ENCODE data around the gene NLN. TPM values are rescaled to one million over a fixed set of nuclear protein-coding genes. Genes with fewer than 3 reads are reported as not detected.

NLN gene
- total and polyA plus RNA-seq, 9 of the 15 experiments (the other 6 are each of a cell fraction or from before 2014, with no cell fraction given), result 6.9 to 45.2 (median 28.8) TPM

- H3K27ac ChIP-seq (ENCODE audit: extremely low read depth, low read depth, low read length), result no peak overlapping the region
- ChIA-PET POLR2A (interaction anchor here (0.6 kb wide), 1 partner anchor 58 kb away, joined by 3 read pairs; no protein-coding TSS in a partner anchor), CTCF (ENCODE audit: low intra/inter-chr PET ratio) (no interaction called here)
- no peak for FAIRE-seq
- DNase-seq (ENCODE audit: extremely low read depth in 1 of 4, low spot score in 3 of 4), result no peak
- H2AFZ ChIP-seq (ENCODE audit: low read depth, low read length), result peak overlapping the region; percentile 41
- no peaks in the 10 kb centered on the region; a peak in 1 of 5 replicates for H3K4me1 ChIP-seq (replicated peaks in 1 of 2; ENCODE audit: control insufficient read depth in 2 of 2, insufficient read depth in 2 of 2, low read length in 2 of 2)
- no TSS peak for BruUV-seq (replicated peaks)
- ATAC-seq, result no peak
- H3K36me3 ChIP-seq (ENCODE audit: control insufficient read depth, insufficient read depth, low read length), result no peaks in the 10 kb centered on the region
- no peaks in the 10 kb centered on the region for H3K9me3 ChIP-seq (replicated peaks; ENCODE audit: control insufficient read depth, insufficient read depth, low read depth, low read length)
- no peak overlapping the region for H3K4me3 ChIP-seq
- TF ChIP-seq ZNF511 (CRISPR knock-in tag; IDR thresholded peaks at IDR 0.05), result no peak
- TF ChIP-seq NFXL1 (CRISPR knock-in tag; IDR thresholded peaks at IDR 0.05), result no peak
- TF ChIP-seq BDP1 (IDR thresholded peaks at IDR 0.05; ENCODE audit: insufficient read depth, insufficient read length), result no peak
- TF ChIP-seq TFE3 (CRISPR knock-in tag; IDR thresholded peaks at IDR 0.05), result no peak
- no peak for TF ChIP-seq WHSC1 (IDR thresholded peaks at IDR 0.05; ENCODE audit: low read length)
- TF ChIP-seq FOXP1 (CRISPR knock-in tag; IDR thresholded peaks at IDR 0.05), result no peak
- no peak for TF ChIP-seq ZNF282 (CRISPR knock-in tag; IDR thresholded peaks at IDR 0.05)
- TF ChIP-seq XRCC4 (IDR thresholded peaks at IDR 0.05; ENCODE audit: extremely low read depth, insufficient read depth, insufficient read length), result no peak
- TF ChIP-seq MEF2A (IDR thresholded peaks at IDR 0.05; ENCODE audit: control insufficient read depth, low read depth, low read length), result no peak
- TF ChIP-seq GTF3C2 (IDR thresholded peaks at IDR 0.05; ENCODE audit: borderline replicate concordance, extremely low read depth, insufficient read length), result no peak
- no peak for TF ChIP-seq SIRT6 (IDR thresholded peaks at IDR 0.05; ENCODE audit: low read depth, low read length)
- TF ChIP-seq MTA1 (IDR thresholded peaks at IDR 0.05; ENCODE audit: borderline replicate concordance), result no peak
- TF ChIP-seq TAF1 (IDR thresholded peaks at IDR 0.05; ENCODE audit: control insufficient read depth, extremely low read depth, insufficient read depth, low read length, severe bottlenecking), result no peak
- TF ChIP-seq MLX (CRISPR knock-in tag; conservative IDR thresholded peaks at IDR 0.05), result no peak
- no peak for TF ChIP-seq PHB2 (IDR thresholded peaks at IDR 0.05; ENCODE audit: low read depth)
- no peaks in the 10 kb centered on the region for H3K79me2 ChIP-seq (ENCODE audit: control insufficient read depth, insufficient read depth, low read length)
- no peaks in the 10 kb centered on the region for H4K20me1 ChIP-seq (replicated peaks; ENCODE audit: control insufficient read depth, insufficient read depth, low read length)
- intact Hi-C loops (cut with micrococcal nuclease) (no loop called here), in situ Hi-C loops (cut with MboI) (no loop called here)
- WGBS (ENCODE audit: insufficient coverage, low coverage, missing lambda C conversion rate), result 28% methylated on average over 6 of the region's 6 CpGs
- H3K4me2 ChIP-seq (ENCODE audit: insufficient read depth, low read length), result no peak overlapping the region
- H3K27me3 ChIP-seq (ENCODE audit: control insufficient read depth in 2 of 2, insufficient read depth in 2 of 2, low read length in 2 of 2), result no peaks in the 10 kb centered on the region; a peak in 1 of 5 replicates
- H3K9ac ChIP-seq (ENCODE audit: insufficient read depth in 1 of 2, low read depth in 2 of 2, low read length in 2 of 2), result no peak overlapping the region
- no peaks in the 10 kb centered on the region for H3K9me1 ChIP-seq (ENCODE audit: control insufficient read depth, insufficient read depth, low read length)
These were observed 145.0 kb downstream of the NLN start for GRCh38 chr5:65866837-65867521.
